ENCODE measurements around the gene SERPINA4.

SERPINA4 gene

DNA sequence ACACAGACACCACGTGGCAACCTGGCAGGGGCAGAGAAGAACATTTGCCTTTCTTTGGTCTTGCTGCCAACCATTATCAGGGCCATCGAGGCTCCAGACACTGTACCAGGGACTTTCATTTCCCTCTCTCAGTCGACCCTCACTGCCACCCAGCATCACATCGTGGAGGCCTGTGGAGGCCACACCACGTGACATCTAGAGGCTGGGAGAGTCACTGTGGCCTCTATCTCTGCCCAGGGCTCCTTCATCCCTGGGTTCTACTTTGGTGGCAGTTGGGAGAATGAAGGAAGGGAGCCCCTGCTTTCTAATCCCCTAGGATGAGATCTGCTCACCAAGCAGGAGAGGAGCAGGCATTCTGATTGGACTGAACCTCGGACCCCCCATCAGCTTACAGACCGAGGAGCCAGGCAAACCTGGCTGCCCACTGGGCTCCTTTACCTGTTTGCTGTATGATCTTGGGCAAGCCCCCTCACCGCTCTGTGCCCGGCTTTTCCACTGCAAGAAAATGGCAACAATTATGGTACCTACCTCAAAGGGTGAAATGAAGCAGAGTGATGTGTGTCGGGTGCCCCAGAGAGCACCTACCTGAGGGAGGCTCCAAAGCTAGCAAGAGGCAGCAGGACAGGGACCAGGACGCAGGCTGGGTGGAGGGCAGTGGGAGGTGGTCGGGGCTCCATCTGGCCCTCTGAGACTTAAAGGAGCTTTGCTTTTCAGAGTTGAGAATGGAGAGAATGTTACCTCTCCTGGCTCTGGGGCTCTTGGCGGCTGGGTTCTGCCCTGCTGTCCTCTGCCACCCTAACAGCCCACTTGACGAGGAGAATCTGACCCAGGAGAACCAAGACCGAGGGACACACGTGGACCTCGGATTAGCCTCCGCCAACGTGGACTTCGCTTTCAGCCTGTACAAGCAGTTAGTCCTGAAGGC is 52.7 kb downstream of the SERPINA4 start:
- Histone ChIP-seq H3K4me3 (ENCODE audit: insufficient read depth, low read length, poor library complexity, severe bottlenecking) (no peak overlapping the region), H3K4me2 (ENCODE audit: low read depth, low read length, poor library complexity, severe bottlenecking) (no peak overlapping the region), H3F3A (ENCODE audit: insufficient read depth) (no peaks in the 10 kb centered on the region), H3K9me2 (replicated peaks; ENCODE audit: insufficient read depth, low read length) (no peaks in the 10 kb centered on the region), H3K9ac (ENCODE audit: low read length) (no peak overlapping the region), H3K27me3 (ENCODE audit: low read length) (no peaks in the 10 kb centered on the region), H2AFZ (ENCODE audit: low read depth, low read length, severe bottlenecking) (no peak overlapping the region), H3K9me3 (ENCODE audit: insufficient read depth, low read length) (peaks cover 16% of the 10 kb centered on the region; the same call in 1 of the 2 replicates), H3K36me3 (ENCODE audit: low read length) (no peaks in the 10 kb centered on the region), H3K27ac (ENCODE audit: low read depth, low read length) (no peak overlapping the region), H3K79me2 (ENCODE audit: insufficient read depth, low read length) (no peaks in the 10 kb centered on the region), H4K20me1 (ENCODE audit: low read depth, low read length) (no peaks in the 10 kb centered on the region)
- TF ChIP-seq, protein P1, sequence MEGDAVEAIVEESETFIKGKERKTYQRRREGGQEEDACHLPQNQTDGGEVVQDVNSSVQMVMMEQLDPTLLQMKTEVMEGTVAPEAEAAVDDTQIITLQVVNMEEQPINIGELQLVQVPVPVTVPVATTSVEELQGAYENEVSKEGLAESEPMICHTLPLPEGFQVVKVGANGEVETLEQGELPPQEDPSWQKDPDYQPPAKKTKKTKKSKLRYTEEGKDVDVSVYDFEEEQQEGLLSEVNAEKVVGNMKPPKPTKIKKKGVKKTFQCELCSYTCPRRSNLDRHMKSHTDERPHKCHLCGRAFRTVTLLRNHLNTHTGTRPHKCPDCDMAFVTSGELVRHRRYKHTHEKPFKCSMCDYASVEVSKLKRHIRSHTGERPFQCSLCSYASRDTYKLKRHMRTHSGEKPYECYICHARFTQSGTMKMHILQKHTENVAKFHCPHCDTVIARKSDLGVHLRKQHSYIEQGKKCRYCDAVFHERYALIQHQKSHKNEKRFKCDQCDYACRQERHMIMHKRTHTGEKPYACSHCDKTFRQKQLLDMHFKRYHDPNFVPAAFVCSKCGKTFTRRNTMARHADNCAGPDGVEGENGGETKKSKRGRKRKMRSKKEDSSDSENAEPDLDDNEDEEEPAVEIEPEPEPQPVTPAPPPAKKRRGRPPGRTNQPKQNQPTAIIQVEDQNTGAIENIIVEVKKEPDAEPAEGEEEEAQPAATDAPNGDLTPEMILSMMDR (IDR thresholded peaks at IDR 0.05; ENCODE audit: insufficient read depth, low read length, poor library complexity, severe bottlenecking), result no peak
- TF ChIP-seq EZH2phosphoT487 (conservative IDR thresholded peaks at IDR 0.05; ENCODE audit: low read length), result no peak

DNA sequence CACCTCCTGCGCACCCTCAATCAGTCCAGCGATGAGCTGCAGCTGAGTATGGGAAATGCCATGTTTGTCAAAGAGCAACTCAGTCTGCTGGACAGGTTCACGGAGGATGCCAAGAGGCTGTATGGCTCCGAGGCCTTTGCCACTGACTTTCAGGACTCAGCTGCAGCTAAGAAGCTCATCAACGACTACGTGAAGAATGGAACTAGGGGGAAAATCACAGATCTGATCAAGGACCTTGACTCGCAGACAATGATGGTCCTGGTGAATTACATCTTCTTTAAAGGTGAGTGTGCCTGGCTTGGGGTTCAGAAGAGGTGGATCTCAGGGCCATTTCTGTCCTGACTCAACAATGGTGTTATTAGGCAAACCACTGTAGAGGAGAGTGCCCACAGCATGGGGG is 53.6 kb downstream of the SERPINA4 start:
- TF ChIP-seq EZH2phosphoT487 (conservative IDR thresholded peaks at IDR 0.05; ENCODE audit: low read length), result no peak
- TF ChIP-seq, protein P1 (IDR thresholded peaks at IDR 0.05; ENCODE audit: insufficient read depth, low read length, poor library complexity, severe bottlenecking), result no peak
- Histone ChIP-seq H3K4me2 (ENCODE audit: low read depth, low read length, poor library complexity, severe bottlenecking) (no peak overlapping the region), H3K27ac (ENCODE audit: low read depth, low read length) (no peak overlapping the region), H2AFZ (ENCODE audit: low read depth, low read length, severe bottlenecking) (no peak overlapping the region), H3K9me3 (ENCODE audit: insufficient read depth, low read length) (peaks cover 16% of the 10 kb centered on the region; the same call in 1 of the 2 replicates), H3K9me2 (replicated peaks; ENCODE audit: insufficient read depth, low read length) (no peaks in the 10 kb centered on the region), H3F3A (ENCODE audit: insufficient read depth) (no peaks in the 10 kb centered on the region), H4K20me1 (ENCODE audit: low read depth, low read length) (no peaks in the 10 kb centered on the region), H3K4me3 (ENCODE audit: insufficient read depth, low read length, poor library complexity, severe bottlenecking) (no peak overlapping the region), H3K27me3 (ENCODE audit: low read length) (no peaks in the 10 kb centered on the region), H3K36me3 (ENCODE audit: low read length) (no peaks in the 10 kb centered on the region), H3K9ac (ENCODE audit: low read length) (no peak overlapping the region), H3K79me2 (ENCODE audit: insufficient read depth, low read length) (no peaks in the 10 kb centered on the region)

DNA sequence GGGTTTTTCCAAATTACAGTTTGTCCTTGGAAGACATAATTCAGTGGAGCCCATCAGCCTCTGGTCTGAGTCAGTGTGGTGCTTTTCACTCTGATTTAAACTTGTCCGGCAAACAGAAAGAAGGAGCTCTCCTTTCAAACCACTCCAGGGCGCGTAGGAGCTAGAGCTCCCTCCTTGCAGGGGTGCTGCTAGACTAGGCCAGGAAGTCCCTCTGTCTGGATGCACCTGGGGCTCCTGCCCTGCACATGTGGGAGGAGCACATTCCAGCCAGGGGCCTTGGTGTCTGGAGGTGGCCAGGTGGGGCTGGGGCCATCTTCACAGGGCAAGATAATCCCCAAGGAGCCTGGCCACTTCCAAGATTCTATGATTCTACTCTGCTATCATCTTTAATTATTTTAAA is 54.0 kb downstream of the SERPINA4 start:
- H3K4me2 ChIP-seq (ENCODE audit: low read depth, low read length, poor library complexity, severe bottlenecking), result no peak overlapping the region
- no peaks in the 10 kb centered on the region for H3K9me2 ChIP-seq (replicated peaks; ENCODE audit: insufficient read depth, low read length)
- H3F3A ChIP-seq (ENCODE audit: insufficient read depth), result no peaks in the 10 kb centered on the region
- H3K9me3 ChIP-seq (ENCODE audit: insufficient read depth, low read length), result peaks cover 16% of the 10 kb centered on the region; the same call in 1 of the 2 replicates
- H2AFZ ChIP-seq (ENCODE audit: low read depth, low read length, severe bottlenecking), result no peak overlapping the region
- TF ChIP-seq, protein P1 (IDR thresholded peaks at IDR 0.05; ENCODE audit: insufficient read depth, low read length, poor library complexity, severe bottlenecking), result no peak
- TF ChIP-seq EZH2phosphoT487 (conservative IDR thresholded peaks at IDR 0.05; ENCODE audit: low read length), result no peak
- no peak overlapping the region for H3K27ac ChIP-seq (ENCODE audit: low read depth, low read length)
- H3K4me3 ChIP-seq (ENCODE audit: insufficient read depth, low read length, poor library complexity, severe bottlenecking), result no peak overlapping the region
- no peaks in the 10 kb centered on the region for H3K36me3 ChIP-seq (ENCODE audit: low read length)
- H3K79me2 ChIP-seq (ENCODE audit: insufficient read depth, low read length), result no peaks in the 10 kb centered on the region
- no peak overlapping the region for H3K9ac ChIP-seq (ENCODE audit: low read length)
- H4K20me1 ChIP-seq (ENCODE audit: low read depth, low read length), result no peaks in the 10 kb centered on the region
- H3K27me3 ChIP-seq (ENCODE audit: low read length), result no peaks in the 10 kb centered on the region

All from SU-DHL-6 (cell line).